ENCODE measurements around the gene LRRK2. TPM values are rescaled to one million over a fixed set of nuclear protein-coding genes. Genes with fewer than 3 reads are reported as not detected.

The LRRK2 gene
- total RNA-seq, 2 donors from 2014 or later: 1.2 to 1.9 TPM

DNA sequence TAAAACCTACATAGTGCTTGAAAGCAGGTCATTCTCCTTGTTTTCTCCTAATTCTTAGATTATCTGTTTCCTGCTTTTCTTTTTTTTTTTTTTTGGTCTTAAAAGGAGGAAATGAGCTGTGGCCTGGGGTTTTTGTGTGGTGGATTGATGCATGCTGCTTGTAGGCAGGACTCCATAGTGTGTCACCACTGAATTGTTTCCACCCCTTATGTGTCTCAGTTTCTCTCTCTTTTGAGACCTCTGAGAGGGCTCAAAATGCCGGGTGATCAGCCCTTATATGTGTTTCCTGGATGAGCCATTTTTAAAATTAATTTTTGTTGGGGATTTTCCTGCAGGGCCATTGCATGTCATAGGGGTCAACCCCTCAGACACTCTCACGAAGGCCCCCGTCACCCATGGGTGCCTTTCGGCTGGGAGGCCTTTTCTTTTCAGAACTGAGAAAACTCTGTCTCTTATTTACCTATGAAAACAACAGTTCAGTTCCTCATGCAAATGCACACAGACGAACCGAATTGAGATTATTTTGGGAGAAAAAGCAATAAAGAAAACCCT is 32.0 kb upstream of the LRRK2 start:
- no peak overlapping the region for H3K27ac ChIP-seq (ENCODE audit: low read depth, low read length)
- peaks cover 2% of the 10 kb centered on the region for H3K4me1 ChIP-seq (ENCODE audit: control insufficient read depth, insufficient read depth, low read length)
- no peak for DNase-seq
- no peaks in the 10 kb centered on the region for H3K27me3 ChIP-seq (ENCODE audit: control insufficient read depth, insufficient read depth, low read length, poor library complexity, severe bottlenecking)
- no peak overlapping the region for H3K4me3 ChIP-seq (ENCODE audit: low read length)
- Mint-ChIP-seq H3K36me3 (ENCODE audit: low read depth) (no peaks in the 10 kb centered on the region), H3K4me3 (no peak overlapping the region), H3K9me3 (peaks cover 23% of the 10 kb centered on the region), H3K27me3 (ENCODE audit: insufficient read depth) (no peaks in the 10 kb centered on the region), H3K4me1 (peaks cover 30% of the 10 kb centered on the region), H3K27ac (no peak overlapping the region)
- no peak overlapping the region for H3K9ac ChIP-seq (ENCODE audit: extremely low read depth, low read length, poor library complexity, severe bottlenecking)
- WGBS, 2 experiments (ENCODE audit: insufficient coverage in 1 of 2, insufficient read length in 1 of 2): 90 to 97% methylated on average over 2 to 6 of the region's 6 CpGs
- TF ChIP-seq, protein P1, sequence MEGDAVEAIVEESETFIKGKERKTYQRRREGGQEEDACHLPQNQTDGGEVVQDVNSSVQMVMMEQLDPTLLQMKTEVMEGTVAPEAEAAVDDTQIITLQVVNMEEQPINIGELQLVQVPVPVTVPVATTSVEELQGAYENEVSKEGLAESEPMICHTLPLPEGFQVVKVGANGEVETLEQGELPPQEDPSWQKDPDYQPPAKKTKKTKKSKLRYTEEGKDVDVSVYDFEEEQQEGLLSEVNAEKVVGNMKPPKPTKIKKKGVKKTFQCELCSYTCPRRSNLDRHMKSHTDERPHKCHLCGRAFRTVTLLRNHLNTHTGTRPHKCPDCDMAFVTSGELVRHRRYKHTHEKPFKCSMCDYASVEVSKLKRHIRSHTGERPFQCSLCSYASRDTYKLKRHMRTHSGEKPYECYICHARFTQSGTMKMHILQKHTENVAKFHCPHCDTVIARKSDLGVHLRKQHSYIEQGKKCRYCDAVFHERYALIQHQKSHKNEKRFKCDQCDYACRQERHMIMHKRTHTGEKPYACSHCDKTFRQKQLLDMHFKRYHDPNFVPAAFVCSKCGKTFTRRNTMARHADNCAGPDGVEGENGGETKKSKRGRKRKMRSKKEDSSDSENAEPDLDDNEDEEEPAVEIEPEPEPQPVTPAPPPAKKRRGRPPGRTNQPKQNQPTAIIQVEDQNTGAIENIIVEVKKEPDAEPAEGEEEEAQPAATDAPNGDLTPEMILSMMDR (conservative IDR thresholded peaks at IDR 0.05): no peak
- peaks cover 42% of the 10 kb centered on the region for H3K9me3 ChIP-seq (ENCODE audit: control insufficient read depth, low read length)
- no peaks in the 10 kb centered on the region for H3K36me3 ChIP-seq (ENCODE audit: control insufficient read depth, insufficient read depth, low read length)

DNA sequence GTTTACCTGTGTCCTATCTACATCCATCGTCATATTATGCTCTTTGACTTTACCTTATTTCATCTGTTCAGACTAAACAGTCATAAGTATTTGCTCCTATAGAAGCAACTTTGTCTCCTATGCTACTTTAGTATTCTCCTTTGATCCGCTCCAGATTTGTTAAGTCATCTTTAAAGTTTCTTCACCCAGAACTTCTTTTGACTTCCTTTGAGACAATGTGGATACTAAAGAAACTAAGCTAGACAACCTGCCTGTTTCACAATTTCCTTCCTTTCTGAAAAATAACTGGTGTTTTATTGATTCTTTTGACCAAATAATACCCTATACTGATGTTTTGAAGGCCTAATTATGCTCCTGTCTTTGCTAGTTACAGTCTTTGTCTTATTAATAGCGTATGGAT is 30.0 kb upstream of the LRRK2 start:
- DNase-seq: no peak
- no peaks in the 10 kb centered on the region for H3K27me3 ChIP-seq (ENCODE audit: control insufficient read depth, insufficient read depth, low read length, poor library complexity, severe bottlenecking)
- no peak overlapping the region for H3K27ac ChIP-seq (ENCODE audit: low read depth, low read length)
- H3K36me3 ChIP-seq (ENCODE audit: control insufficient read depth, insufficient read depth, low read length): no peaks in the 10 kb centered on the region
- 92 to 96% methylated on average over 2 to 3 of the region's 3 CpGs for whole genome bisulfite sequencing, 2 experiments (ENCODE audit: insufficient coverage in 1 of 2, insufficient read length in 1 of 2)
- H3K4me3 ChIP-seq (ENCODE audit: low read length): no peak overlapping the region
- TF ChIP-seq, protein P1 (conservative IDR thresholded peaks at IDR 0.05): no peak
- Mint-ChIP-seq H3K9me3 (peaks cover 10% of the 10 kb centered on the region), H3K4me3 (no peak overlapping the region), H3K4me1 (peaks cover 30% of the 10 kb centered on the region), H3K27ac (no peak overlapping the region), H3K36me3 (ENCODE audit: low read depth) (no peaks in the 10 kb centered on the region), H3K27me3 (ENCODE audit: insufficient read depth) (no peaks in the 10 kb centered on the region)
- H3K9me3 ChIP-seq (ENCODE audit: control insufficient read depth, low read length): peaks cover 21% of the 10 kb centered on the region
- no peak overlapping the region for H3K9ac ChIP-seq (ENCODE audit: extremely low read depth, low read length, poor library complexity, severe bottlenecking)
- H3K4me1 ChIP-seq (ENCODE audit: control insufficient read depth, insufficient read depth, low read length): peaks cover 2% of the 10 kb centered on the region

DNA sequence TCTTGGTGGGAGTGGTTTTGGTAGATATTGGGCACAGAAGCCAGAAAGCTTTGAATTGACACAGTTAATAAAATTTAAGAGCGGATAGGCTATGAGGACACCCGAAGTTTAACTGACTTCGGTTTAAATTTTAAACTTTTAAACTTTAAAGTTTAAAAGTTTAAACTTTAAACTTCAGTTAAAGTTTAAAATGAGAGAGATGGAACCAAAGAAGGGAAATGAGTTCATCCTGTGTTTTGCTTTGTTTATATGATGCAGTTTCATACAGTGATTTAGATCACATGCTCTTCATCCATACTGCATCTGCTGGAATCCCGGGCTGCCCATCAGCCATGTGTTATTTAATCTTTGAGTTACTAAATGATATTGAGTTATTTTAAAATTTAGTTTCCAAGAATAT is 27.2 kb upstream of the LRRK2 start:
- peaks cover 2% of the 10 kb centered on the region for H3K4me1 ChIP-seq (ENCODE audit: control insufficient read depth, insufficient read depth, low read length)
- Mint-ChIP-seq H3K4me3 (no peak overlapping the region), H3K27me3 (ENCODE audit: insufficient read depth) (no peaks in the 10 kb centered on the region), H3K36me3 (ENCODE audit: low read depth) (no peaks in the 10 kb centered on the region), H3K4me1 (peaks cover 33% of the 10 kb centered on the region), H3K27ac (no peak overlapping the region), H3K9me3 (no peaks in the 10 kb centered on the region)
- peaks cover 5% of the 10 kb centered on the region for H3K9me3 ChIP-seq (ENCODE audit: control insufficient read depth, low read length)
- DNase-seq: no peak
- WGBS, 2 experiments (ENCODE audit: insufficient coverage in 1 of 2, insufficient read length in 1 of 2): 89% methylated on average over 4 of the region's 4 CpGs; no CpG with 5 or more reads in 1 of the 2 experiments
- TF ChIP-seq, protein P1 (conservative IDR thresholded peaks at IDR 0.05): no peak
- no peak overlapping the region for H3K27ac ChIP-seq (ENCODE audit: low read depth, low read length)
- no peak overlapping the region for H3K9ac ChIP-seq (ENCODE audit: extremely low read depth, low read length, poor library complexity, severe bottlenecking)
- H3K27me3 ChIP-seq (ENCODE audit: control insufficient read depth, insufficient read depth, low read length, poor library complexity, severe bottlenecking): no peaks in the 10 kb centered on the region
- H3K4me3 ChIP-seq (ENCODE audit: low read length): no peak overlapping the region
- H3K36me3 ChIP-seq (ENCODE audit: control insufficient read depth, insufficient read depth, low read length): no peaks in the 10 kb centered on the region

Measured in endodermal cell (in vitro differentiated cells).